Left ventricle myocardium inferior (tissue), 1 donor: ENCODE results near the gene EHBP1. TPM values are rescaled to one million over a fixed set of nuclear protein-coding genes. Genes with fewer than 3 reads are reported as not detected.

Source experiments
- DNase-seq: peaks from one replicate; pipeline ENCODE4 v3.0.0-alpha.2; 2020
- H3K27ac ChIP-seq: fragments of 200-600 bp; replicated peaks from 2 replicates; pipeline ENCODE4 v1.8.0; 2021
- H3K27me3 ChIP-seq: fragments of 200-600 bp; 2 replicates; pipeline ENCODE4 v1.8.0; 2021; ENCODE audit warnings: low read depth
- H3K36me3 ChIP-seq: fragments of 200-600 bp; 2 replicates; pipeline ENCODE4 v1.8.0; 2021
- H3K4me1 ChIP-seq: fragments of 200-600 bp; 2 replicates; pipeline ENCODE4 v1.8.0; 2021
- H3K4me3 ChIP-seq: fragments of 200-600 bp; 2 replicates; pipeline ENCODE4 v1.8.0; 2021; ENCODE audit warnings: mild to moderate bottlenecking, moderate library complexity
- H3K9me3 ChIP-seq: fragments of 200-600 bp; replicated peaks from 2 replicates; pipeline ENCODE4 v1.8.0; 2021
- intact Hi-C: fragments of 100-400 bp; cut with micrococcal nuclease; formaldehyde crosslinking; loops from one replicate; pipeline ENCODE4 v1.11.0; 2022
- total RNA-seq: library from RNA; stranded (reverse); fragmentation: NEBNext Ultra II Directional; extraction: Animal tissue kit (Norgen Biotek cat#: 25700); gene quantifications from one replicate; pipeline ENCODE4 v1.2.1, GENCODE V29; 2021
- TF ChIP-seq, protein P1 (sequence below): fragments of 200-600 bp; IDR thresholded peaks from 2 replicates; pipeline ENCODE4 v1.8.0; 2021; ENCODE audit warnings: antibody characterized with exemption, mild to moderate bottlenecking, borderline replicate concordance
- donor health status: DM: no; HTN: yes; CAD: no; lungs with severe emphysema.

The EHBP1 gene
- total RNA-seq, 1 donor from 2014 or later: 20.4 TPM

DNA sequence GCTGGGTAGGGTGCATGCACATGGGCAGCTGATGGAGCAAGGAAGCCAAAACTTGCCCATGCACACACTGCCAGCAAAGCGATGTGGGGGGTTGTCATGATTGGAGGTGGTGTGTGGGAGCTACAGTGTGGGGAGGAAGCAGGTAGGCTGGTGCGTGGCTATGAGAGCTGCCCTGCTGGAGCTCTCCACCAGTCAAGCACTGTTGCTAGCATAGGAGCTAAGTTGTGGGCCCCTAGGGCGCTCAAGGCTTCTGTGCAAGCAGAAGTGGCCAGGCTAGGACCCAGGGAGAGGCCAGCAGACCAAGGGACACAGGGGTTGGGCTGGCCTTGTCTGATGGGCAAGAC lies 20.2 kb downstream of the EHBP1 start:
- no peaks in the 10 kb centered on the region for H3K27me3 ChIP-seq
- intact Hi-C loops: no loop called here

GRCh38 chr2:62727259-62727867 lies 21.9 kb downstream of the EHBP1 start:
- peaks cover 31% of the 10 kb centered on the region for H3K9me3 ChIP-seq
- DNase-seq: no peak
- intact Hi-C loops: no loop called here
- TF ChIP-seq, protein P1, sequence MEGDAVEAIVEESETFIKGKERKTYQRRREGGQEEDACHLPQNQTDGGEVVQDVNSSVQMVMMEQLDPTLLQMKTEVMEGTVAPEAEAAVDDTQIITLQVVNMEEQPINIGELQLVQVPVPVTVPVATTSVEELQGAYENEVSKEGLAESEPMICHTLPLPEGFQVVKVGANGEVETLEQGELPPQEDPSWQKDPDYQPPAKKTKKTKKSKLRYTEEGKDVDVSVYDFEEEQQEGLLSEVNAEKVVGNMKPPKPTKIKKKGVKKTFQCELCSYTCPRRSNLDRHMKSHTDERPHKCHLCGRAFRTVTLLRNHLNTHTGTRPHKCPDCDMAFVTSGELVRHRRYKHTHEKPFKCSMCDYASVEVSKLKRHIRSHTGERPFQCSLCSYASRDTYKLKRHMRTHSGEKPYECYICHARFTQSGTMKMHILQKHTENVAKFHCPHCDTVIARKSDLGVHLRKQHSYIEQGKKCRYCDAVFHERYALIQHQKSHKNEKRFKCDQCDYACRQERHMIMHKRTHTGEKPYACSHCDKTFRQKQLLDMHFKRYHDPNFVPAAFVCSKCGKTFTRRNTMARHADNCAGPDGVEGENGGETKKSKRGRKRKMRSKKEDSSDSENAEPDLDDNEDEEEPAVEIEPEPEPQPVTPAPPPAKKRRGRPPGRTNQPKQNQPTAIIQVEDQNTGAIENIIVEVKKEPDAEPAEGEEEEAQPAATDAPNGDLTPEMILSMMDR: no peak
- H3K36me3 ChIP-seq: peaks cover 7% of the 10 kb centered on the region
- peaks cover 12% of the 10 kb centered on the region for H3K4me1 ChIP-seq
- no peak overlapping the region for H3K27ac ChIP-seq
- H3K27me3 ChIP-seq: no peaks in the 10 kb centered on the region
- H3K4me3 ChIP-seq: no peak overlapping the region

More for the DNA sequence above, 20.2 kb downstream of the EHBP1 start:
- H3K4me1 ChIP-seq: peaks cover 12% of the 10 kb centered on the region
- TF ChIP-seq, protein P1: no peak
- no peaks in the 10 kb centered on the region for H3K36me3 ChIP-seq
- no peak for DNase-seq
- H3K27ac ChIP-seq: no peak overlapping the region
- no peak overlapping the region for H3K4me3 ChIP-seq
- peaks cover 15% of the 10 kb centered on the region for H3K9me3 ChIP-seq

GRCh38 chr2:62727876-62728566 lies 22.5 kb downstream of the EHBP1 start:
- TF ChIP-seq, protein P1: no peak
- H3K4me1 ChIP-seq: peaks cover 12% of the 10 kb centered on the region

GRCh38 chr2:62731275-62731674 lies 25.8 kb downstream of the EHBP1 start:
- intact Hi-C loops: no loop called here
- Histone ChIP-seq H3K4me3 (no peak overlapping the region), H3K9me3 (peaks cover 20% of the 10 kb centered on the region), H3K36me3 (peaks cover 7% of the 10 kb centered on the region), H3K27me3 (no peaks in the 10 kb centered on the region), H3K4me1 (peaks cover 12% of the 10 kb centered on the region), H3K27ac (no peak overlapping the region)
- no peak for DNase-seq
- TF ChIP-seq, protein P1: no peak

More at GRCh38 chr2:62727876-62728566, 22.5 kb downstream of the EHBP1 start:
- Histone ChIP-seq H3K36me3 (peaks cover 7% of the 10 kb centered on the region), H3K27ac (no peak overlapping the region), H3K27me3 (no peaks in the 10 kb centered on the region), H3K9me3 (peaks cover 28% of the 10 kb centered on the region), H3K4me3 (no peak overlapping the region)
- DNase-seq: no peak
- intact Hi-C loops: no loop called here

DNA sequence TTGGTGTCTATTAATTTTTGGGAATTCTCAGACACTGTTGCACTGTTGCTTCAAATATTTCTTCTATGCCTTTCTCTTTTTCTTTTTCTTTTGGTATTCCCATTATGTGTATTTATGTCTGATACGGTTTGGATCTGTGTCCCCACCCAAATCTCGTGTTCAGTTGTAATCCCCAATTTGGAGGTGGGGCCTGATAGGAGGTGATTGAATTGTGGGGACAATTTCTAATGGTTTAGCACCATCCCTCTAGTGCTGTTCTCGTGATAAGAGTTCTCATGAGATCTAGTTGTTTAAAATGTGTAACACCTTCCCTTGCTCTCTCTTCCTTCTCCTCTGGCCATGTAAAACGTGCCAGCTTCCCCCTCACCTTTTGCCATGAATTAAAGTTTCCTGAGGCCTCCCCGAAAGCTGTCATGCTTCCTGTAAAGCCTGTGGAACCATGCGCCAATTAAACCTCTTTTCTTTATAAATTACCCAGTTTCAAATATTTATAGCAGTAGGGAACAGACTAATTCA lies 26.8 kb downstream of the EHBP1 start:
- no peak for DNase-seq
- H3K9me3 ChIP-seq: peaks cover 20% of the 10 kb centered on the region
- peaks cover 10% of the 10 kb centered on the region for H3K4me1 ChIP-seq
- H3K4me3 ChIP-seq: no peak overlapping the region
- no peak overlapping the region for H3K27ac ChIP-seq
- intact Hi-C loops: no loop called here
- TF ChIP-seq, protein P1: no peak
- H3K36me3 ChIP-seq: peaks cover 7% of the 10 kb centered on the region
- H3K27me3 ChIP-seq: no peaks in the 10 kb centered on the region
